ENCODE results near the gene HSPA4L. TPM values are rescaled to one million over a fixed set of nuclear protein-coding genes. Genes with fewer than 3 reads are reported as not detected.

The HSPA4L gene
- total and polyA plus RNA-seq, 10 of the 15 experiments (the other 5 are each of a cell fraction or from before 2014, with no cell fraction given): 8.6 to 40.5 (median 21.4) TPM

DNA sequence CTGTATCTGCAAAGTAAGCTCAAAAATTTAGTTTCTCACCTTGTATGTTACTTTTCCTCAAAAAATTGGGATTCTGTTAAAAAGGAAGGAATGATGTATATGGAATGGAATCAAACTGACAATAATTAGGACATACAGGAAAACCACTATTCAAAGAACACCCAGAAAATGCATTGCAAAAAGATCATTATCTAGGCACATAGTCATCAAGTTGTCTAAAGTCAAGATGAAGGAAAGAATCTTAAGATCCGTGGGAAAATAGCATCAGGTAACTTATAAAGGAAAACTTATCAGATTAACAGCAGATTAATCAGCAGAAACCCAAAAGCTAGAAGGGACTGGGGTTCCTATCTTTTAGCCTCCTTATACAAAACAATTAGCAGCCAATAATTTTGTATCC lies 75.5 kb downstream of the HSPA4L start (continued):
- TF ChIP-seq, protein P1, sequence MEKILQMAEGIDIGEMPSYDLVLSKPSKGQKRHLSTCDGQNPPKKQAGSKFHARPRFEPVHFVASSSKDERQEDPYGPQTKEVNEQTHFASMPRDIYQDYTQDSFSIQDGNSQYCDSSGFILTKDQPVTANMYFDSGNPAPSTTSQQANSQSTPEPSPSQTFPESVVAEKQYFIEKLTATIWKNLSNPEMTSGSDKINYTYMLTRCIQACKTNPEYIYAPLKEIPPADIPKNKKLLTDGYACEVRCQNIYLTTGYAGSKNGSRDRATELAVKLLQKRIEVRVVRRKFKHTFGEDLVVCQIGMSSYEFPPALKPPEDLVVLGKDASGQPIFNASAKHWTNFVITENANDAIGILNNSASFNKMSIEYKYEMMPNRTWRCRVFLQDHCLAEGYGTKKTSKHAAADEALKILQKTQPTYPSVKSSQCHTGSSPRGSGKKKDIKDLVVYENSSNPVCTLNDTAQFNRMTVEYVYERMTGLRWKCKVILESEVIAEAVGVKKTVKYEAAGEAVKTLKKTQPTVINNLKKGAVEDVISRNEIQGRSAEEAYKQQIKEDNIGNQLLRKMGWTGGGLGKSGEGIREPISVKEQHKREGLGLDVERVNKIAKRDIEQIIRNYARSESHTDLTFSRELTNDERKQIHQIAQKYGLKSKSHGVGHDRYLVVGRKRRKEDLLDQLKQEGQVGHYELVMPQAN (conservative IDR thresholded peaks at IDR 0.05): no peak
- no peak for TF ChIP-seq POLR2A (IDR thresholded peaks at IDR 0.05; ENCODE audit: low read depth, low read length)
- no peak for TF ChIP-seq TAF1 (IDR thresholded peaks at IDR 0.05; ENCODE audit: borderline replicate concordance, low read depth, low read length)
- no peak for TF ChIP-seq POU2F2 (IDR thresholded peaks at IDR 0.05; ENCODE audit: borderline replicate concordance, low read depth, low read length)

DNA sequence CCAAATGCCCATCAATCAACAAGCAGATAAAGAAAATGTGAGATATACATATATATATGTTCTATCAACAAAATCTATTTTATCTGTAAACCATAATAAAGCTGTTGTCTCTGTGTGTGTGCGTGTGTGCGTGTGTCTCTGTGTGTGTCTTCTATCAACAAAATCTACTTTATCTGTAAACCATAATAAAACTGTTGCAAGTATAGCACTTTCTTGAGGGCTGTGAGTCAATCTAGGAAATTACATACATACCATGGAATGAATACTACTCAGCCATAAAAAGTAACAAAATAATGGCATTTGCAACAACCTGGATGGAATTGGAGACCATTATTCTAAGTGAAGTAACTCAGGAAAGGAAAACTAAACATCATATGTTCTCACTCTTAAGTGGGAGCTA lies 86.1 kb downstream of the HSPA4L start:
- no peak overlapping the region for H2AFZ ChIP-seq (ENCODE audit: control insufficient read depth, low read depth, low read length)
- SMC1A ChIA-PET (ENCODE audit: uncharacterized antibody, unreplicated experiment): no interaction called here
- no TSS peak for BruUV-seq (replicated peaks)

More for the DNA sequence above, 86.1 kb downstream of the HSPA4L start:
- DNase-seq (ENCODE audit: low read depth, low spot score): no peak
- no peak for FAIRE-seq
- intact Hi-C loops (cut with micrococcal nuclease; ENCODE audit: unreplicated experiment) (no loop called here), in situ Hi-C loops (cut with MboI) (no loop called here)
- ChIA-PET RAD21 (ENCODE audit: unreplicated experiment) (no interaction called here), POLR2A (no interaction called here), CTCF (no interaction called here)
- Histone ChIP-seq H3K4me3 (no peak overlapping the region), H3K9ac (ENCODE audit: control insufficient read depth, insufficient read depth, low read length) (no peak overlapping the region), H3K4me1 (ENCODE audit: control insufficient read depth, insufficient read depth, low read length) (no peaks in the 10 kb centered on the region), H4K20me1 (ENCODE audit: control insufficient read depth, insufficient read depth) (no peaks in the 10 kb centered on the region), H3K9me3 (replicated peaks; ENCODE audit: control insufficient read depth, insufficient read depth, low read length) (no peaks in the 10 kb centered on the region; the same call in 2 of the 3 replicates), H3K27me3 (replicated peaks in 1 of 2; ENCODE audit: control insufficient read depth in 2 of 2, insufficient read depth in 2 of 2, low read length in 1 of 2) (no peaks in the 10 kb centered on the region), H3K36me3 (ENCODE audit: control insufficient read depth in 2 of 2, insufficient read depth in 2 of 2, low read length in 1 of 2) (no peaks in the 10 kb centered on the region), H3K27ac (ENCODE audit: control insufficient read depth, insufficient read depth) (no peak overlapping the region), H3K4me2 (ENCODE audit: control insufficient read depth, insufficient read depth) (no peak overlapping the region), H3K79me2 (ENCODE audit: control insufficient read depth, insufficient read depth, low read length) (no peaks in the 10 kb centered on the region)
- no peak for TF ChIP-seq ATF7 (IDR thresholded peaks at IDR 0.05; ENCODE audit: low read depth)
- TF ChIP-seq ZZZ3 (IDR thresholded peaks at IDR 0.05; ENCODE audit: control insufficient read depth, insufficient read length, low read depth): no peak
- no peak for TF ChIP-seq MTA3 (IDR thresholded peaks at IDR 0.05; ENCODE audit: borderline replicate concordance, low read length)
- TF ChIP-seq GABPA (IDR thresholded peaks at IDR 0.05; ENCODE audit: low read depth): no peak
- TF ChIP-seq, protein P2, sequence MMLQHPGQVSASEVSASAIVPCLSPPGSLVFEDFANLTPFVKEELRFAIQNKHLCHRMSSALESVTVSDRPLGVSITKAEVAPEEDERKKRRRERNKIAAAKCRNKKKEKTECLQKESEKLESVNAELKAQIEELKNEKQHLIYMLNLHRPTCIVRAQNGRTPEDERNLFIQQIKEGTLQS (IDR thresholded peaks at IDR 0.05; ENCODE audit: borderline replicate concordance, extremely low read depth, low read depth, low read length): no peak
- TF ChIP-seq, protein P3, sequence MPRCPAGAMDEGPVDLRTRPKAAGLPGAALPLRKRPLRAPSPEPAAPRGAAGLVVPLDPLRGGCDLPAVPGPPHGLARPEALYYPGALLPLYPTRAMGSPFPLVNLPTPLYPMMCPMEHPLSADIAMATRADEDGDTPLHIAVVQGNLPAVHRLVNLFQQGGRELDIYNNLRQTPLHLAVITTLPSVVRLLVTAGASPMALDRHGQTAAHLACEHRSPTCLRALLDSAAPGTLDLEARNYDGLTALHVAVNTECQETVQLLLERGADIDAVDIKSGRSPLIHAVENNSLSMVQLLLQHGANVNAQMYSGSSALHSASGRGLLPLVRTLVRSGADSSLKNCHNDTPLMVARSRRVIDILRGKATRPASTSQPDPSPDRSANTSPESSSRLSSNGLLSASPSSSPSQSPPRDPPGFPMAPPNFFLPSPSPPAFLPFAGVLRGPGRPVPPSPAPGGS (IDR thresholded peaks at IDR 0.05; ENCODE audit: borderline replicate concordance, insufficient read depth, low read depth, low read length, poor library complexity, severe bottlenecking): no peak
- TF ChIP-seq NFXL1 (IDR thresholded peaks at IDR 0.05; ENCODE audit: borderline replicate concordance): no peak
- TF ChIP-seq WRNIP1 (IDR thresholded peaks at IDR 0.05; ENCODE audit: borderline replicate concordance, low read depth, low read length): no peak
- TF ChIP-seq, protein P4, sequence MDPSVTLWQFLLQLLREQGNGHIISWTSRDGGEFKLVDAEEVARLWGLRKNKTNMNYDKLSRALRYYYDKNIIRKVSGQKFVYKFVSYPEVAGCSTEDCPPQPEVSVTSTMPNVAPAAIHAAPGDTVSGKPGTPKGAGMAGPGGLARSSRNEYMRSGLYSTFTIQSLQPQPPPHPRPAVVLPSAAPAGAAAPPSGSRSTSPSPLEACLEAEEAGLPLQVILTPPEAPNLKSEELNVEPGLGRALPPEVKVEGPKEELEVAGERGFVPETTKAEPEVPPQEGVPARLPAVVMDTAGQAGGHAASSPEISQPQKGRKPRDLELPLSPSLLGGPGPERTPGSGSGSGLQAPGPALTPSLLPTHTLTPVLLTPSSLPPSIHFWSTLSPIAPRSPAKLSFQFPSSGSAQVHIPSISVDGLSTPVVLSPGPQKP (IDR thresholded peaks at IDR 0.05; ENCODE audit: low read depth, low read length): no peak
- no peak for ATAC-seq
- 97% methylated on average over 2 of the region's 2 CpGs for WGBS (ENCODE audit: insufficient coverage, insufficient replicate concordance, low lambda C conversion rate, missing lambda C conversion rate)
